H9 (cell line): ENCODE measurements around the gene PPP1CC. TPM values are rescaled to one million over a fixed set of nuclear protein-coding genes. Genes with fewer than 3 reads are reported as not detected.

Source experiments
- DNase-seq: peaks from one replicate; pipeline ENCODE4 v3.0.0-alpha.2; 2017
- H2AFZ ChIP-seq: one replicate; pipeline ENCODE4 v1.6.1; 2013; ENCODE audit warnings: mild to moderate bottlenecking, low read length, control low read depth, moderate library complexity
- H2AK5ac ChIP-seq: 2 replicates; pipeline ENCODE4 v1.6.1; 2013; ENCODE audit warnings: low read length, control low read depth, mixed read lengths; ENCODE audit not compliant: insufficient read length
- H2BK120ac ChIP-seq: one replicate; pipeline ENCODE4 v1.6.1; 2013; ENCODE audit warnings: low read depth, mild to moderate bottlenecking, low read length, control low read depth, inconsistent platforms; ENCODE audit not compliant: poor library complexity, severe bottlenecking
- H2BK12ac ChIP-seq: 2 replicates; pipeline ENCODE4 v1.6.1; 2013; ENCODE audit warnings: low read length, control low read depth, mixed read lengths, low read depth; ENCODE audit not compliant: insufficient read length
- H2BK15ac ChIP-seq: 2 replicates; pipeline ENCODE4 v1.6.1; 2013; ENCODE audit warnings: low read depth, low read length, control low read depth
- H2BK20ac ChIP-seq: one replicate; pipeline ENCODE4 v1.6.1; 2013; ENCODE audit warnings: low read depth, mild to moderate bottlenecking, low read length, control low read depth, inconsistent platforms; ENCODE audit not compliant: poor library complexity, severe bottlenecking
- H2BK5ac ChIP-seq: 2 replicates; pipeline ENCODE4 v1.6.1; 2013; ENCODE audit warnings: low read length, control low read depth, mixed read lengths; ENCODE audit not compliant: insufficient read length
- H3K14ac ChIP-seq: 2 replicates; pipeline ENCODE4 v1.6.1; 2013; ENCODE audit warnings: low read length, control low read depth; ENCODE audit not compliant: insufficient read depth
- H3K18ac ChIP-seq: 2 replicates; pipeline ENCODE4 v1.6.1; 2013; ENCODE audit warnings: low read depth, mild to moderate bottlenecking, mixed read lengths, low read length, control low read depth; ENCODE audit not compliant: insufficient read length
- H3K23ac ChIP-seq: 2 replicates; pipeline ENCODE4 v1.6.1; 2013; ENCODE audit warnings: low read length, control low read depth, mixed read lengths, low read depth; ENCODE audit not compliant: insufficient read length
- H3K23me2 ChIP-seq: 2 replicates; pipeline ENCODE4 v1.6.1; 2013; ENCODE audit warnings: low read depth, mild to moderate bottlenecking, mixed read lengths, low read length, control low read depth; ENCODE audit not compliant: insufficient read length, poor library complexity, severe bottlenecking
- H3K27ac ChIP-seq: 2 replicates; pipeline ENCODE4 v1.5.1; 2013; ENCODE audit warnings: low read length, control low read depth, mixed read lengths, low read depth; ENCODE audit not compliant: insufficient read length
- H3K27me3 ChIP-seq: 2 replicates; pipeline ENCODE4 v1.6.1; 2013; ENCODE audit warnings: low read length, control low read depth, inconsistent platforms; ENCODE audit not compliant: insufficient read depth
- H3K4ac ChIP-seq: 2 replicates; pipeline ENCODE4 v1.6.1; 2013; ENCODE audit warnings: low read depth, mild to moderate bottlenecking, control low read depth, inconsistent platforms, low read length, moderate library complexity
- H3K4me1 ChIP-seq: 2 replicates; pipeline ENCODE4 v1.6.1; 2013; ENCODE audit warnings: low read length, control low read depth, inconsistent platforms; ENCODE audit not compliant: insufficient read depth
- H3K4me2 ChIP-seq: 2 replicates; pipeline ENCODE4 v1.6.1; 2013; ENCODE audit warnings: low read length, control low read depth, mixed read lengths; ENCODE audit not compliant: insufficient read length, insufficient read depth
- H3K56ac ChIP-seq: 2 replicates; pipeline ENCODE4 v1.6.1; 2013; ENCODE audit warnings: low read depth, mild to moderate bottlenecking, mixed read lengths, low read length, control low read depth; ENCODE audit not compliant: insufficient read length
- H3K79me1 ChIP-seq: 2 replicates; pipeline ENCODE4 v1.6.1; 2013; ENCODE audit warnings: low read depth, mild to moderate bottlenecking, moderate library complexity, low read length, control low read depth, inconsistent platforms; ENCODE audit not compliant: insufficient read depth, poor library complexity, severe bottlenecking
- H3K79me2 ChIP-seq: 2 replicates; pipeline ENCODE4 v1.6.1; 2013; ENCODE audit warnings: low read length, control low read depth, inconsistent platforms; ENCODE audit not compliant: insufficient read depth
- H3K9ac ChIP-seq: 2 replicates; pipeline ENCODE4 v1.6.1; 2013; ENCODE audit warnings: low read length, control low read depth, mixed read lengths; ENCODE audit not compliant: insufficient read length; ENCODE audit errors: extremely low read depth
- H3K9me3 ChIP-seq: one replicate; pipeline ENCODE4 v1.6.1; 2013; ENCODE audit warnings: low read depth, low read length, inconsistent platforms; ENCODE audit not compliant: control insufficient read depth
- H3T11ph ChIP-seq: one replicate; pipeline ENCODE4 v1.6.1; 2013; ENCODE audit warnings: mild to moderate bottlenecking, low read length, control low read depth, inconsistent platforms
- H4K20me1 ChIP-seq: one replicate; pipeline ENCODE4 v1.6.1; 2013; ENCODE audit not compliant: control insufficient read depth, insufficient read length, insufficient read depth
- H4K5ac ChIP-seq: 2 replicates; pipeline ENCODE4 v1.6.1; 2013; ENCODE audit warnings: low read depth, mild to moderate bottlenecking, mixed read lengths, low read length, control low read depth; ENCODE audit not compliant: insufficient read length
- H4K8ac ChIP-seq: replicated peaks from 2 replicates; pipeline ENCODE4 v1.6.1; 2013; ENCODE audit warnings: low read length, control low read depth, mixed read lengths, low read depth; ENCODE audit not compliant: insufficient read length
- H4K91ac ChIP-seq: 2 replicates; pipeline ENCODE4 v1.6.1; 2013; ENCODE audit warnings: low read depth, mild to moderate bottlenecking, moderate library complexity, mixed read lengths, low read length, control low read depth; ENCODE audit not compliant: insufficient read length
- H3K27ac Mint-ChIP-seq, 3 experiments: 2 replicates in 2 of 3; 3 replicates in 1 of 3; pipeline ENCODE4 v1.8.0; 2020 to 2021; ENCODE audit warnings: mixed read lengths in 3 of 3, mild to moderate bottlenecking in 1 of 3, moderate library complexity in 1 of 3
- H3K27me3 Mint-ChIP-seq: 2 replicates; pipeline ENCODE4 v1.8.0; 2021; ENCODE audit warnings: low read depth, mild to moderate bottlenecking, moderate library complexity, mixed read lengths
- H3K36me3 Mint-ChIP-seq, 3 experiments: 2 replicates in 2 of 3; 3 replicates in 1 of 3; pipeline ENCODE4 v1.8.0; 2020 to 2021; ENCODE audit warnings: low read depth in 3 of 3, mixed read lengths in 3 of 3; ENCODE audit not compliant: insufficient read depth in 1 of 3
- H3K4me1 Mint-ChIP-seq, 2 experiments: 2 replicates each; pipeline ENCODE4 v1.8.0; 2020; ENCODE audit warnings: mixed read lengths in 2 of 2
- H3K4me3 Mint-ChIP-seq, 2 experiments: 2 replicates in 1 of 2; 3 replicates in 1 of 2; pipeline ENCODE4 v1.8.0; 2020 to 2021; ENCODE audit warnings: mild to moderate bottlenecking in 2 of 2, mixed read lengths in 2 of 2, moderate library complexity in 1 of 2
- H3K9me3 Mint-ChIP-seq, 2 experiments: 2 replicates in 1 of 2; 3 replicates in 1 of 2; pipeline ENCODE4 v1.8.0; 2020; ENCODE audit warnings: mild to moderate bottlenecking in 2 of 2, mixed read lengths in 2 of 2, moderate library complexity in 1 of 2
- CTCF ChIP-seq: fragments of 200-600 bp; sonication (generic); conservative IDR thresholded peaks from 3 replicates; pipeline ENCODE4 v1.8.0; 2021; ENCODE audit warnings: antibody characterized with exemption, mild to moderate bottlenecking
- WGBS: extraction: QIAGEN DNeasy Blood & Tissue Kit; methylation state at CpG from one replicate; pipeline ENCODE4 v1.1.7; 2013; ENCODE audit warnings: missing lambda C conversion rate, low lambda C conversion rate, mixed read lengths; ENCODE audit not compliant: insufficient read length; ENCODE audit errors: extremely low coverage; 5-methylcytosine and 5-hydroxymethylcytosine counted together
- total RNA-seq: library from RNA; stranded (reverse); gene quantifications from 2 replicates; pipeline ENCODE4 v1.2.1, GENCODE V29; 2021

The PPP1CC gene
- total RNA-seq, 1 experiment from 2014 or later: 286 TPM

GRCh38 chr12:110774824-110775223 lies 32.1 kb upstream of the PPP1CC start:
- Histone ChIP-seq H3K14ac (no peak overlapping the region), H3K4me1 (no peaks in the 10 kb centered on the region), H2BK15ac (no peak overlapping the region), H3K79me1 (no peaks in the 10 kb centered on the region), H3T11ph (no peak overlapping the region), H3K4ac (no peak overlapping the region), H3K23ac (no peak overlapping the region), H3K23me2 (no peaks in the 10 kb centered on the region), H3K27me3 (no peaks in the 10 kb centered on the region), H2BK120ac (no peak overlapping the region), H3K9ac (no peak overlapping the region), H2BK5ac (no peak overlapping the region), H3K27ac (no peak overlapping the region), H2AK5ac (no peak overlapping the region), H3K18ac (no peak overlapping the region), H2AFZ (no peak overlapping the region), H4K8ac (no peak overlapping the region), H4K20me1 (no peaks in the 10 kb centered on the region), H3K4me2 (no peak overlapping the region), H2BK12ac (no peak overlapping the region), H3K79me2 (no peaks in the 10 kb centered on the region), H4K91ac (no peak overlapping the region), H3K9me3 (no peaks in the 10 kb centered on the region), H3K56ac (no peak overlapping the region), H2BK20ac (no peak overlapping the region), H4K5ac (no peak overlapping the region)
- Mint-ChIP-seq H3K9me3 (peaks cover 12 to 16% of the 10 kb centered on the region in 2 experiments), H3K36me3 (peaks cover 0 to 8% (median 3%) of the 10 kb centered on the region in 3 experiments; a peak in 4 of 7 replicates), H3K27ac (no peak overlapping the region), H3K4me3 (no peak overlapping the region), H3K4me1 (peaks cover 4 to 14% of the 10 kb centered on the region in 2 experiments; a peak in 3 of 4 replicates), H3K27me3 (peaks cover 11% of the 10 kb centered on the region)
- DNase-seq: no peak
- no CpG with 5 or more reads among the region's 2 CpGs for WGBS
- no peak for TF ChIP-seq CTCF
